H1 (cell line): ENCODE data around the gene GON4L. TPM values are rescaled to one million over a fixed set of nuclear protein-coding genes. Genes with fewer than 3 reads are reported as not detected.

Experiments used
- CTCF ChIA-PET: fragments of 300-600 bp; sonication (Branson Sonifier 250); formaldehyde crosslinking; loops from one replicate; lab custom pipeline; 2021; ENCODE audit not compliant: partially characterized antibody; lab: Charles Lee
- POLR2A ChIA-PET: fragments of 300-600 bp; sonication (Branson Sonifier 250); formaldehyde crosslinking; loops from one replicate; lab custom pipeline; 2021; ENCODE audit warnings: inconsistent platforms; ENCODE audit not compliant: partially characterized antibody; lab: Charles Lee
- DNase-seq, 2 experiments: peaks; one replicate each; pipeline versions ENCODE4 v3.0.0 to v3.0.0-alpha.2; 2010 to 2022; ENCODE audit warnings: low spot score in 2 of 2, low read depth in 1 of 2, mixed read lengths in 1 of 2
- FAIRE-seq: peaks from 2 replicates; lab custom pipeline; 2011; peaks lifted over from hg19 to GRCh38; lab: Jason Lieb, UNC
- H2AFZ ChIP-seq: 2 replicates; pipeline ENCODE4 v1.8.1; 2012; ENCODE audit warnings: low read length, inconsistent platforms
- H2AK5ac ChIP-seq: 2 replicates; pipeline ENCODE4 v1.6.1; 2013; ENCODE audit warnings: low read depth, low read length
- H2BK120ac ChIP-seq: replicated peaks from 2 replicates; pipeline ENCODE3; 2013; ENCODE audit warnings: low read depth, low read length, inconsistent platforms
- H2BK12ac ChIP-seq: 2 replicates; pipeline ENCODE4 v1.6.1; 2013; ENCODE audit warnings: low read depth, low read length
- H2BK15ac ChIP-seq: 2 replicates; pipeline ENCODE4 v1.6.1; 2013; ENCODE audit warnings: low read length
- H2BK20ac ChIP-seq: 2 replicates; pipeline ENCODE4 v1.6.1; 2013; ENCODE audit warnings: low read length
- H2BK5ac ChIP-seq: 2 replicates; pipeline ENCODE4 v1.6.1; 2013; ENCODE audit warnings: low read depth, low read length
- H3K14ac ChIP-seq: 2 replicates; pipeline ENCODE4 v1.6.1; 2013; ENCODE audit warnings: inconsistent platforms; ENCODE audit not compliant: insufficient read length
- H3K18ac ChIP-seq: 2 replicates; pipeline ENCODE4 v1.6.1; 2013; ENCODE audit warnings: low read length; ENCODE audit errors: extremely low read depth
- H3K23ac ChIP-seq: 2 replicates; pipeline ENCODE4 v1.6.1; 2013; ENCODE audit warnings: inconsistent platforms; ENCODE audit not compliant: insufficient read length
- H3K23me2 ChIP-seq: 2 replicates; pipeline ENCODE4 v1.6.1; 2013; ENCODE audit warnings: low read depth, low read length
- H3K27ac ChIP-seq: 2 replicates; pipeline ENCODE4 v1.6.1; 2011; ENCODE audit warnings: low read depth, low read length, inconsistent platforms
- H3K27me3 ChIP-seq, 4 experiments: replicated peaks in 1 of 4; 1 replicate in 1 of 4; 2 replicates in 3 of 4; pipeline versions ENCODE4 v1.6.1 to v1.8.1; 2011 to 2013; ENCODE audit warnings: low read length in 3 of 4, mild to moderate bottlenecking in 3 of 4, inconsistent platforms in 2 of 4, mixed read lengths in 2 of 4, moderate library complexity in 1 of 4; ENCODE audit not compliant: control insufficient read depth in 3 of 4, insufficient read depth in 3 of 4; ENCODE audit errors: extremely low read depth in 1 of 4
- H3K36me3 ChIP-seq, 4 experiments: 2 replicates each; pipeline versions ENCODE4 v1.6.1 to v1.8.1; 2011 to 2013; ENCODE audit warnings: mild to moderate bottlenecking in 4 of 4, low read length in 3 of 4, moderate library complexity in 2 of 4, control low read depth in 1 of 4, inconsistent platforms in 1 of 4; ENCODE audit not compliant: insufficient read depth in 4 of 4, control insufficient read depth in 2 of 4
- H3K4ac ChIP-seq: replicated peaks from 2 replicates; pipeline ENCODE3; 2013; ENCODE audit warnings: low read length, low read depth, mixed read lengths, inconsistent platforms; ENCODE audit not compliant: insufficient read length
- H3K4me1 ChIP-seq, 4 experiments: replicated peaks in 1 of 4; 1 replicate in 1 of 4; 2 replicates in 3 of 4; pipeline versions ENCODE4 v1.6.1 to v1.8.1; 2011 to 2013; ENCODE audit warnings: low read length in 3 of 4, inconsistent platforms in 2 of 4, mixed read lengths in 1 of 4; ENCODE audit not compliant: insufficient read depth in 4 of 4, control insufficient read depth in 3 of 4
- H3K4me2 ChIP-seq, 2 experiments: 2 replicates each; pipeline versions ENCODE4 v1.6.1 to v1.8.1; 2011 to 2013; ENCODE audit warnings: low read depth in 2 of 2, low read length in 2 of 2, control low read depth in 1 of 2, inconsistent platforms in 1 of 2, mild to moderate bottlenecking in 1 of 2; ENCODE audit not compliant: insufficient read depth in 1 of 2
- H3K4me3 ChIP-seq, 4 experiments: fragments of 200-600, 300-600 bp in 1 of 4; sonication (generic), shearing (Covaris generic), sonication (Bioruptor Twin) in 1 of 4; 2 replicates each; pipeline versions ENCODE4 v1.5.1 to v1.8.1; 2011 to 2016; ENCODE audit warnings: low read length in 4 of 4, low read depth in 3 of 4, control low read depth in 2 of 4, inconsistent platforms in 2 of 4, mild to moderate bottlenecking in 2 of 4, mixed read lengths in 1 of 4, moderate library complexity in 1 of 4; ENCODE audit not compliant: insufficient read depth in 2 of 4; ENCODE audit errors: extremely low read depth in 1 of 4
- H3K56ac ChIP-seq: replicated peaks from 2 replicates; pipeline ENCODE3; 2013; ENCODE audit warnings: low read depth, mild to moderate bottlenecking, mixed read lengths, low read length, inconsistent platforms; ENCODE audit not compliant: insufficient read length
- H3K79me1 ChIP-seq: 2 replicates; pipeline ENCODE4 v1.6.1; 2013; ENCODE audit warnings: low read depth, low read length, control low read depth
- H3K79me2 ChIP-seq, 2 experiments: 2 replicates each; pipeline versions ENCODE4 v1.6.1 to v1.8.1; 2012 to 2013; ENCODE audit warnings: low read length in 2 of 2, mild to moderate bottlenecking in 2 of 2, inconsistent platforms in 1 of 2; ENCODE audit not compliant: insufficient read depth in 2 of 2, control insufficient read depth in 1 of 2
- H3K9ac ChIP-seq, 4 experiments: replicated peaks in 1 of 4; 1 replicate in 1 of 4; 2 replicates in 3 of 4; pipeline versions ENCODE4 v1.6.1 to v1.8.1; 2011 to 2013; ENCODE audit warnings: low read depth in 3 of 4, low read length in 3 of 4, control low read depth in 2 of 4, mild to moderate bottlenecking in 2 of 4, moderate library complexity in 2 of 4, inconsistent platforms in 1 of 4; ENCODE audit errors: extremely low read depth in 1 of 4
- H3K9me3 ChIP-seq, 2 experiments: 2 replicates each; pipeline versions ENCODE4 v1.6.1 to v1.8.1; 2012 to 2013; ENCODE audit warnings: mild to moderate bottlenecking in 2 of 2, moderate library complexity in 2 of 2, control low read depth in 1 of 2, inconsistent platforms in 1 of 2, low read depth in 1 of 2, low read length in 1 of 2, mixed read lengths in 1 of 2; ENCODE audit not compliant: insufficient read depth in 2 of 2
- H4K20me1 ChIP-seq, 2 experiments: replicated peaks in 1 of 2; 2 replicates each; pipeline versions ENCODE3 to v1.8.1; 2011 to 2013; ENCODE audit warnings: inconsistent platforms in 2 of 2, low read length in 2 of 2, mild to moderate bottlenecking in 1 of 2; ENCODE audit not compliant: insufficient read depth in 2 of 2, control insufficient read depth in 1 of 2
- H4K5ac ChIP-seq: 2 replicates; pipeline ENCODE4 v1.6.1; 2013; ENCODE audit warnings: low read length, low read depth, mixed read lengths, inconsistent platforms; ENCODE audit not compliant: insufficient read length
- H4K8ac ChIP-seq: 2 replicates; pipeline ENCODE4 v1.8.0; 2013; ENCODE audit warnings: mild to moderate bottlenecking, moderate library complexity, low read length, inconsistent platforms; ENCODE audit not compliant: insufficient read depth; ENCODE audit errors: extremely low read depth
- H4K91ac ChIP-seq: replicated peaks from 2 replicates; pipeline ENCODE3; 2013; ENCODE audit warnings: low read length, mixed read lengths, inconsistent platforms; ENCODE audit not compliant: insufficient read length
- CHD1 ChIP-seq: IDR thresholded peaks from 2 replicates; pipeline ENCODE4 v1.6.1; 2012; ENCODE audit warnings: low read depth, low read length, improper control_type of control experiment
- KDM1A ChIP-seq: fragments of 200-600, 300-600 bp; sonication (generic); IDR thresholded peaks from 2 replicates; pipeline ENCODE4 v1.7.1; 2016; ENCODE audit warnings: mild to moderate bottlenecking, low read length, borderline replicate concordance
- SRF ChIP-seq: IDR thresholded peaks from 2 replicates; pipeline ENCODE4 v1.6.1; 2011; ENCODE audit warnings: mild to moderate bottlenecking, low read depth, low read length, moderate library complexity
- TAF7 ChIP-seq: optimal IDR thresholded peaks from 2 replicates; pipeline ENCODE3; 2011; ENCODE audit warnings: low read depth, mild to moderate bottlenecking, inconsistent platforms, low read length, moderate library complexity, borderline replicate concordance
- TEAD4 ChIP-seq: IDR thresholded peaks from 2 replicates; pipeline ENCODE4 v1.6.1; 2012; ENCODE audit warnings: low read depth, low read length, inconsistent platforms, mixed read lengths
- WGBS, 2 experiments: shearing (Covaris generic) in 1 of 2; methylation state at CpG; one replicate each; pipeline versions ENCODE4 v1.1.6 to v1.1.7; 2013 to 2015; ENCODE audit warnings: low lambda C conversion rate in 2 of 2, mixed read lengths in 2 of 2, inconsistent platforms in 1 of 2, low coverage in 1 of 2, missing lambda C conversion rate in 1 of 2; ENCODE audit not compliant: insufficient replicate concordance in 2 of 2, insufficient coverage in 1 of 2, insufficient read length in 1 of 2; ENCODE audit errors: extremely low coverage in 1 of 2, missing lambda C conversion rate in 1 of 2; 5-methylcytosine and 5-hydroxymethylcytosine counted together
- polyA plus RNA-seq, 7 experiments: library from polyadenylated mRNA; depleted of rRNA in 3 of 7; stranded (reverse) in 5 of 7; unstranded in 2 of 7; fragments of >200 nt in 5 of 7; fragments of 200-250 nt in 2 of 7; gene quantifications; 1 replicate in 5 of 7; 2 replicates in 1 of 7; 4 replicates in 1 of 7; pipeline versions ENCODE4 v1.2.1 to v1.2.3, GENCODE V29; 2011 to 2013; ENCODE audit warnings: missing spikeins in 2 of 7, mixed read lengths in 2 of 7
- total RNA-seq: library from RNA; stranded (reverse); fragmentation: NEBNext Ultra II Directional; extraction: Animal tissue kit (Norgen Biotek cat#: 25700); gene quantifications from 2 replicates; pipeline ENCODE4 v1.2.1, GENCODE V29; 2021

The GON4L gene
- total and polyA plus RNA-seq, 2 of the 8 experiments (the other 6 are each of a cell fraction or from before 2014, with no cell fraction given): 26.2 to 52.1 TPM

DNA sequence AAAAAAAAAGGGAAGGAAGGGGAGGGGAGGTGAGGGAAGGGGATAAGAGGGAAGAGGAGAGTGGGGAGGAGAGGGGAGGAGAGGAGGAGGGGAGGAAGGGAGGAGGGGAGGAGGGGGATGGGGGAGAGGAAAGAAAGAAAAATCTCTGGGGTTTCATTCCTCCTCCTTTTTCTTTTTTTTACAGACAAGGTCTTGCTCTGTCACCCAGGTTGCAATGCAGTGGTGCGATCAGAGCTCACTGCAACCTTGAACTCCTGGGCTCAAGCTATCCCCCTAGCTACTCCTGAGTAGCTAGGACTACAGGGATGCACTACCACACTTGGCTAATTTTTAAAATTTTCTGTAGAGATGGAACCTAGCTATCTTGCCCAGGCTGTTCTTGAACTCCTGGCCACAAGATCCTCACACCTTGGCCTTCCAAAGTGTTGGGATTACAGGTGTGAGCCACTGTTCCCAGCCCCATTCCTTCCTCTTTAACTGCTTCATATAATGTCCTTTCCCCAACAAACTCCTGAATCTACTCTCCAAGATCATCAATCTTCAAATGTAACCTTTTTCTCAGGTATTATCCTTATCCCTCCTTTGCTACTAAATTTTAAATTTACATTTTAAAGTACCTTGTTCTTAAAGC lies 23.2 kb downstream of the GON4L start:
- Histone ChIP-seq H4K20me1 (no peaks in the 10 kb centered on the region), H3K14ac (no peak overlapping the region), H3K56ac (no peak overlapping the region), H3K36me3 (peaks cover 0 to 2% (median 0%) of the 10 kb centered on the region in 4 experiments; a peak in 2 of 8 replicates), H3K79me2 (peaks cover 0 to 14% of the 10 kb centered on the region in 2 experiments; a peak in 2 of 4 replicates), H2AFZ (no peak overlapping the region), H3K18ac (no peak overlapping the region), H4K91ac (no peak overlapping the region), H3K23me2 (no peaks in the 10 kb centered on the region; the same call in 1 of the 2 replicates), H3K4me2 (no peak overlapping the region), H2BK20ac (no peak overlapping the region), H4K8ac (no peak overlapping the region), H4K5ac (no peak overlapping the region)
- no peak for TF ChIP-seq TEAD4
- TF ChIP-seq KDM1A: no peak
- TF ChIP-seq TAF7: no peak
- no peak for TF ChIP-seq SRF
- TF ChIP-seq CHD1: no peak
- TF ChIP-seq, all 59 proteins: peak for 0
- no peaks in the 10 kb centered on the region; a peak in 1 of 4 replicates for H3K9me3 ChIP-seq
- no peak for DNase-seq
- no peak overlapping the region for H2AK5ac ChIP-seq
- no peaks in the 10 kb centered on the region for H3K27me3 ChIP-seq
- H3K23ac ChIP-seq: no peak overlapping the region
- peak overlapping the region; percentile 9; the same call in 1 of the 2 replicates for H2BK12ac ChIP-seq
- H2BK15ac ChIP-seq: no peak overlapping the region
- no peak overlapping the region for H2BK120ac ChIP-seq
- no peak overlapping the region for H3K4me3 ChIP-seq
- FAIRE-seq: no peak
- peak overlapping the region; percentile 45; the same call in 1 of the 2 replicates for H3K27ac ChIP-seq
- peaks cover 7% of the 10 kb centered on the region for H3K79me1 ChIP-seq
- no peak overlapping the region for H3K4ac ChIP-seq
- H2BK5ac ChIP-seq: peak overlapping the region; percentile 44; the same call in 1 of the 2 replicates
- WGBS, 2 experiments: 89% methylated on average over 1 of the region's 1 CpG; no CpG with 5 or more reads in 1 of the 2 experiments
- POLR2A ChIA-PET: interaction anchor here (0.6 to 1.5 kb wide), 3 partner anchors 15 to 75 kb away, joined by 3 read pairs; no protein-coding TSS in a partner anchor
- H3K9ac ChIP-seq: no peak overlapping the region; a peak in 1 of 7 replicates
- H3K4me1 ChIP-seq: no peaks in the 10 kb centered on the region
- CTCF ChIA-PET: interaction anchor here (0.7 kb wide), 1 partner anchor 312 kb away, joined by 3 read pairs; no protein-coding TSS in a partner anchor
